ENCODE measurements around the gene ROR2. TPM values are rescaled to one million over a fixed set of nuclear protein-coding genes. Genes with fewer than 3 reads are reported as not detected.
A peak's percentile ranks its signal among the peaks of the same experiment; 100 is the strongest.

The ROR2 gene
- total and polyA plus RNA-seq, 8 donors = 3.0 to 21.4 (median 9.8) TPM

- no peak for DNase-seq
- Histone ChIP-seq H3K27ac (no peak overlapping the region), H3K4me3 (no peak overlapping the region), H3K9me3 (no peaks in the 10 kb centered on the region), H3K4me1 (peaks cover 0 to 38% (median 18%) of the 10 kb centered on the region in 4 donors), H3K36me3 (no peaks in the 10 kb centered on the region), H3K27me3 (no peaks in the 10 kb centered on the region)
- intact Hi-C loops (cut with DNase I; ENCODE audit: low total_unique reads) = no loop called here
- no peak for TF ChIP-seq POLR2AphosphoS5 (IDR thresholded peaks at IDR 0.05)
- TF ChIP-seq POLR2A (IDR thresholded peaks at IDR 0.05) = no peak
- TF ChIP-seq EP300 (IDR thresholded peaks at IDR 0.05) = no peak
- no peak for TF ChIP-seq CTCF (IDR thresholded peaks at IDR 0.05)
These were observed 162.1 kb downstream of the ROR2 start for GRCh38 chr9:91787931-91788330.

- no peaks in the 10 kb centered on the region for H3K9me3 ChIP-seq
- 74 to 90% (median 85%) methylated on average over 6 of the region's 6 CpGs for WGBS, 5 donors
- H3K4me1 ChIP-seq = peaks cover 6 to 54% (median 25%) of the 10 kb centered on the region in 4 donors
- H3K36me3 ChIP-seq = no peaks in the 10 kb centered on the region
- intact Hi-C loops (cut with DNase I; ENCODE audit: low total_unique reads) = no loop called here
- no peak for DNase-seq
- no peak overlapping the region for H3K4me3 ChIP-seq
- no peaks in the 10 kb centered on the region for H3K27me3 ChIP-seq
- no peak overlapping the region for H3K27ac ChIP-seq
- TF ChIP-seq CTCF (IDR thresholded peaks at IDR 0.05) (no peak), EP300 (IDR thresholded peaks at IDR 0.05) (no peak), POLR2AphosphoS5 (IDR thresholded peaks at IDR 0.05) (no peak), POLR2A (IDR thresholded peaks at IDR 0.05) (no peak)
These were observed 163.7 kb downstream of the ROR2 start for GRCh38 chr9:91786132-91786896.

- 54 to 80% (median 58%) methylated on average over 3 to 5 of the region's 5 CpGs for WGBS, 5 donors
- Histone ChIP-seq H3K4me3 (no peak overlapping the region), H3K27ac (peak overlapping the region in 1 of 5 donors; percentile 67), H3K36me3 (no peaks in the 10 kb centered on the region), H3K27me3 (no peaks in the 10 kb centered on the region), H3K9me3 (no peaks in the 10 kb centered on the region), H3K4me1 (peaks cover 6 to 61% (median 25%) of the 10 kb centered on the region in 4 donors)
- intact Hi-C loops (cut with DNase I; ENCODE audit: low total_unique reads) = no loop called here
- no peak for TF ChIP-seq CTCF (IDR thresholded peaks at IDR 0.05)
- no peak for TF ChIP-seq EP300 (IDR thresholded peaks at IDR 0.05)
- no peak for TF ChIP-seq POLR2AphosphoS5 (IDR thresholded peaks at IDR 0.05)
- TF ChIP-seq POLR2A (IDR thresholded peaks at IDR 0.05) = no peak
- DNase-seq = no peak
These were observed 164.6 kb downstream of the ROR2 start for GRCh38 chr9:91785447-91785842.

GRCh38 chr9:91784673-91785446 is 165.2 kb downstream of the ROR2 start:
- 62 to 77% (median 68%) methylated on average over 6 of the region's 6 CpGs for WGBS, 5 donors
- intact Hi-C loops (cut with DNase I; ENCODE audit: low total_unique reads) = no loop called here
- H3K27ac ChIP-seq = peak overlapping the region in 2 of 5 donors; percentile 67 to 76

More at GRCh38 chr9:91784673-91785446, 165.2 kb downstream of the ROR2 start:
- DNase-seq = no peak
- Histone ChIP-seq H3K27me3 (no peaks in the 10 kb centered on the region), H3K9me3 (no peaks in the 10 kb centered on the region), H3K36me3 (no peaks in the 10 kb centered on the region), H3K4me3 (no peak overlapping the region), H3K4me1 (peaks cover 6 to 61% (median 27%) of the 10 kb centered on the region in 4 donors)
- TF ChIP-seq CTCF (IDR thresholded peaks at IDR 0.05) (no peak), EP300 (IDR thresholded peaks at IDR 0.05) (no peak), POLR2A (IDR thresholded peaks at IDR 0.05) (no peak), POLR2AphosphoS5 (IDR thresholded peaks at IDR 0.05) (no peak)
